ENCODE data around the gene TRPM6. TPM values are rescaled to one million over a fixed set of nuclear protein-coding genes. Genes with fewer than 3 reads are reported as not detected.

TRPM6 gene
- total RNA-seq, 1 donor from 2014 or later, result 0.21 TPM

GRCh38 chr9:74876382-74876949 is 11.3 kb downstream of the TRPM6 start:
- no peak for TF ChIP-seq CTCF (IDR thresholded peaks at IDR 0.05; ENCODE audit: insufficient read depth, low read length, poor library complexity, severe bottlenecking)
- no peaks in the 10 kb centered on the region for H3K27me3 ChIP-seq (ENCODE audit: control insufficient read depth, insufficient read depth, low read length)
- no peak for DNase-seq (ENCODE audit: low read depth)
- H3K4me3 ChIP-seq (ENCODE audit: low read depth, low read length), result no peak overlapping the region
- H3K36me3 ChIP-seq (ENCODE audit: control insufficient read depth, insufficient read depth, low read length), result no peaks in the 10 kb centered on the region

- no peak overlapping the region for H3K4me3 ChIP-seq (ENCODE audit: low read depth, low read length)
- no peaks in the 10 kb centered on the region for H3K36me3 ChIP-seq (ENCODE audit: control insufficient read depth, insufficient read depth, low read length)
- TF ChIP-seq CTCF (IDR thresholded peaks at IDR 0.05; ENCODE audit: insufficient read depth, low read length, poor library complexity, severe bottlenecking), result no peak
- H3K27me3 ChIP-seq (ENCODE audit: control insufficient read depth, insufficient read depth, low read length), result no peaks in the 10 kb centered on the region
- no peak for DNase-seq (ENCODE audit: low read depth)
Measured at GRCh38 chr9:74875656-74876055, 12.1 kb downstream of the TRPM6 start.

GRCh38 chr9:74874220-74874619 is 13.5 kb downstream of the TRPM6 start:
- no peak for DNase-seq (ENCODE audit: low read depth)
- Histone ChIP-seq H3K27me3 (ENCODE audit: control insufficient read depth, insufficient read depth, low read length) (no peaks in the 10 kb centered on the region), H3K4me3 (ENCODE audit: low read depth, low read length) (no peak overlapping the region), H3K36me3 (ENCODE audit: control insufficient read depth, insufficient read depth, low read length) (no peaks in the 10 kb centered on the region)
- no peak for TF ChIP-seq CTCF (IDR thresholded peaks at IDR 0.05; ENCODE audit: insufficient read depth, low read length, poor library complexity, severe bottlenecking)

- no peaks in the 10 kb centered on the region for H3K27me3 ChIP-seq (ENCODE audit: control insufficient read depth, insufficient read depth, low read length)
- DNase-seq (ENCODE audit: low read depth), result no peak
- no peak overlapping the region for H3K4me3 ChIP-seq (ENCODE audit: low read depth, low read length)
- H3K36me3 ChIP-seq (ENCODE audit: control insufficient read depth, insufficient read depth, low read length), result no peaks in the 10 kb centered on the region
- no peak for TF ChIP-seq CTCF (IDR thresholded peaks at IDR 0.05; ENCODE audit: insufficient read depth, low read length, poor library complexity, severe bottlenecking)
Measured at GRCh38 chr9:74872619-74873233, 15.0 kb downstream of the TRPM6 start.

GRCh38 chr9:74867483-74867882 is 20.2 kb downstream of the TRPM6 start:
- no peak for DNase-seq (ENCODE audit: low read depth)
- TF ChIP-seq CTCF (IDR thresholded peaks at IDR 0.05; ENCODE audit: insufficient read depth, low read length, poor library complexity, severe bottlenecking), result no peak
- no peak overlapping the region for H3K4me3 ChIP-seq (ENCODE audit: low read depth, low read length)
- H3K36me3 ChIP-seq (ENCODE audit: control insufficient read depth, insufficient read depth, low read length), result no peaks in the 10 kb centered on the region
- H3K27me3 ChIP-seq (ENCODE audit: control insufficient read depth, insufficient read depth, low read length), result no peaks in the 10 kb centered on the region

- no peak for TF ChIP-seq CTCF (IDR thresholded peaks at IDR 0.05; ENCODE audit: insufficient read depth, low read length, poor library complexity, severe bottlenecking)
- Histone ChIP-seq H3K36me3 (ENCODE audit: control insufficient read depth, insufficient read depth, low read length) (no peaks in the 10 kb centered on the region), H3K4me3 (ENCODE audit: low read depth, low read length) (no peak overlapping the region), H3K27me3 (ENCODE audit: control insufficient read depth, insufficient read depth, low read length) (no peaks in the 10 kb centered on the region)
- DNase-seq (ENCODE audit: low read depth), result no peak
Measured at GRCh38 chr9:74865177-74865576, 22.5 kb downstream of the TRPM6 start.
